NK-92 treated with Interleukin-12 subunit alpha and Interleukin-12 subunit beta, amount 100 ng/mL, for 24 hours (cell line): Measurements from ENCODE around the gene SPRED3.
"Not testable (repeated sequence)": the region's sequence is repeated elsewhere in the genome, so short reads cannot be mapped to it uniquely, and the experiment has no call there.

Experiments
- DNase-seq: peaks from one replicate; lab custom pipeline; 2025; lab: John Stamatoyannopoulos, UW

SPRED3 gene

GRCh38 chr19:38420935-38421334, 32.4 kb downstream of the SPRED3 start:
- DNase-seq = no peak

GRCh38 chr19:38421856-38422255, 33.4 kb downstream of the SPRED3 start:
- DNase-seq = no peak

DNA sequence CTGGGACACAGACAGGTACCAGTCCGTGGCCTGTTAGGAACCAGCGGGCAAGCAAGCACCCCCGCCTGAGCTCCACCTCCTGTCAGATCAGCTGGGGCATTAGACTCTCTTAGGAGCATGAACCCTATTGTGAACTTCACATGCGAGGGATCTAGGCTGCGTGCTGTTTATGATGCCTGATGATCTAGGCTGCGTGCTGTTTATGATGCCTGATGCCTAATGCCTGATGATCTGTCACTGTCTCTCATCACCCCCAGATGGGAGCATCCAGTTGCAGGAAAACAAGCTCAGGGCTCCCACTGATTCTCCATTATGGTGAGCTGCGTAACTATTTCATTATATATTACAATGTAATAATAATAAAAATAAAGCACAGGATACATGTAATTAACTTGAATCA, 33.9 kb downstream of the SPRED3 start:
- DNase-seq = no peak

DNA sequence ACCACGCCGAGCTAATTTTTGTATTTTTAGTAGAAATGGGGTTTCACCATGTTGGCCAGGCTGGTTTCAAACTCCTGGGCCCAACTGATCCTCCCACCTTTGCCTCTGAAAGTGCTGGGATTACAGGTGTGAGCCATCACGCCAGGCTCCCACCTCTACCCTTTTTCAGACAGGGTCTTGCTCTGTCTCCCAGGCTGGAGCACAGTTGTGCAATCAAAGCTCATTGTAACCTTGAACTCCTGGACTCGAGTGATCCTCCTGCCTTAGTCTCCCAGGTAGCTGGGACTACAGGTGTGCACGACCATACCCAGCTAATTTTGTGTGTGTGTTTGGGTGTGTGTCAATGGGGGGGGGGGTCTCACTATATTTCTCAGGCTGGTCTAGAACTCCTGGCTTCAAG, 35.8 kb downstream of the SPRED3 start:
- DNase-seq = no peak

DNA sequence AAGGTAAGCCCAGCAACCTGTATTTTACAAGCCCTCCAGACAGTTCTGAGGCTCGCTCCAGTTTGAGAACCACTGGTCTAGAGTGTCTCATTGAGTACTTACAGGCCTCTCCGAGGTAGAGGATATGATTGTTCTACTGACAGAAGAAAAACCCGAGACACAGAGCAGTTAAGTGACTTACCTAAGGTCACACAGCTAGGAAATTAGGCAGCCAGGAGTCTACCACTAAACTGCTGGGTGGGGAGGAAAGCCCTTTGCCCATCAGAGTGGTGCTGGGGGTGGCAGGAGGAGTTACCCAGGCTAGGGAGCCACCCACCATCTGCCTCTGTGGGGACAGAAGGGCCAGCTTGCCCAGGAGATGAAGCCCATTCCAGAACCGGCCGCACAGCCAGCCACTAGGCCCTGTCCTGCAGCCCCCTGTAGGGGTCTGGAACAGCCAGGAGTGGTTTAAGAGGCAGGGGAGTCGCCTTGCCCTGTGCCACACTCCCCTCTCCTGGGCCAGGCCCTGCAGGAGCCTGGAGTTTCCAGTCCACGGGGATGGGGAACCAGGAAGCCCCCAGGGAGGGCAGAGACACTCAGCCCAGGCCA, 36.8 kb downstream of the SPRED3 start:
- DNase-seq = no peak

DNA sequence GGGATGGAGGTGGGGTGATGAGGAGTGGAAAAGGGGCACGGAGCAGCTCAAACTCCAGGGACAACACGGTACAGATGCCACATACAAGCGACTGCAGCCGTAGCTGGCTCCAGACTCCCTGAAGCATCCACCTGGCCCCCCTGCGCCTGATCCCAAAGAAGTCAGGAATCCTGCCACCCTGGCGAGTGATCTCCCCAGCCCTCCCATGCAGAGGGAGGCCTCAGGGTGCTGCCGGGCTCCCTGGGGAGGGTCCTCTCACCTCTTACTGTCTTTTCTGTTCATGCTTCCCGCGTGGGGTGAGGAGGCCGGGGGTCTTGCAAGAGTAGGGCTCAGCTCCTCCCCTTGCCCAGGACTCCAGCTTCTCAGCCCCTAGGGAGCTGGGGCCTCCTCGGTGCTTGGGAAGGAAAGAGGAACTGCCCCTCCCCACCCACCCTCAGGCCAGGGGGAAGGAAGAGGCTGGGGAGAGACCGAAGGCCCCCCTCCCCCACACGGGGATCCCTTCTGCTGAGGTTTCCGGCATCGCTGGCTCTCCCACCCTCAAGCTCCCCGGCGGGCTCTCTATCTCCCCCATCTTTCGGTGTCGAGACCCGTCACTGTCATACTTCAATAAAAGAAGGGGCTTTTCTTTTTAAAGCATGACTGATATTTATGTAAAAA, 37.4 kb downstream of the SPRED3 start, which contains the start of gene RASGRP4:
RASGRP4 (minus strand) TSS at position 410 of the 657 bp plus-strand sequence; CDS start at position 282, 128 bp downstream.
- no peak for DNase-seq

DNA sequence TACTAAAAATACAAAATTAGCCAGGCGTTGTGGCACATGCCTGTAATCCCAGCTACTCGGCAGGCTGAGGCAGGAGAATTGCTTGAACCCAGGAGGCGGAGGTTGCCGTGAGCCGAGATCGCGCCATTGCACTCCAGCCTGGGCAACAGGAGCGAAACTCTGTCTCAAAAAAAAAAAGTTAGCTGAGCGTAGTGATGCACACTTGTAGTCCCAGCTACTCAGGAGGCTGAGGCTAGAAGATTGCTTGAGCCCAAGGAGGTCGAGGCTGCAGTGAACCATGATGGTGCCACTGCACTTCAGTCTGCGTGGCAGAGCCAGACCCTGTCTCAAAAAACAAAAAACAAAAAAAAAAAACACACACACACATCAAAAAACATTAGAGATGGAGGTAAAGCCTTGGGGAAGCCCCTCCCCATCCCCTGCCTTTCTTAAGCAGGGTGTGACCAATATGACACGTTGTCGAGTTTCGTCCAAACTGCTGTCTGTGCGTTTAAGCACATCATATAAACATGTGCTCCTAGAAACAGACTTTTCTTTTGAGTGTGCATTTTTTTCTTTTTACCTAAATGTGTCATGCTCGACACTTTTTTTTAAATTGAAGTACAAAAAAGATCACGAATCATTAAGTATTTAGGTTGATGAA, 38.7 kb downstream of the SPRED3 start:
- not testable (repeated sequence) for DNase-seq

GRCh38 chr19:38429055-38429810, 40.7 kb downstream of the SPRED3 start:
- DNase-seq = no peak

- DNase-seq = no peak
Measured at GRCh38 chr19:38429811-38430156, 41.3 kb downstream of the SPRED3 start.

GRCh38 chr19:38430931-38431330, 42.4 kb downstream of the SPRED3 start:
- DNase-seq = no peak

DNA sequence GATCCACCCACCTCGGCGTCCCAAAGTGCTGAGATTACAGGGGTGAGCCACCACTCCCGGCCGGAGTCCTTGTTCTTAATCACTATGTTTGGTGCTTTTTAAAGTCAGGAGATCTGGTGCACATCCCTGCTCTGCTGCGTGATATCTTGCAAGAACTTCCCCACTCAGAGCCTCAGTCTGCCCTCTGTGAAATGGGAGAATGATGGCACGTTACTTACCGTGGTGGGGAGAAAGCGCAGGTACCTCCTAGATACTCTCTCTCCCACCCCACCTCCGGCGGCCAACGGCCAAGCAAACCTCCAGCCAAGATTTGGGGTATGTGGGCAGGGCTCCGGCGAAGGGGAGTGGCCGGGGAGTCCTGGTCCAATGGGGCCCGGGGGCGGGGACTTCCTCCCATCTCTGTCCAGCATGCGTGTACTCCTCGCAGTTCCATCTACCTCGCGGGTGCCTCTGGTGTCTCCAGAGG, 44.8 kb downstream of the SPRED3 start, which contains the start of gene RYR1:
RYR1 (plus strand) TSS at position 424 of the 466 bp plus-strand sequence. CDS start 139 bp downstream, outside the sequence.
- no peak for DNase-seq

GRCh38 chr19:38434549-38435051, 46.1 kb downstream of the SPRED3 start:
- DNase-seq = no peak

GRCh38 chr19:38437295-38437694, 48.8 kb downstream of the SPRED3 start:
- no peak for DNase-seq

- no peak for DNase-seq
Measured at GRCh38 chr19:38437917-38438316, 49.4 kb downstream of the SPRED3 start.

DNA sequence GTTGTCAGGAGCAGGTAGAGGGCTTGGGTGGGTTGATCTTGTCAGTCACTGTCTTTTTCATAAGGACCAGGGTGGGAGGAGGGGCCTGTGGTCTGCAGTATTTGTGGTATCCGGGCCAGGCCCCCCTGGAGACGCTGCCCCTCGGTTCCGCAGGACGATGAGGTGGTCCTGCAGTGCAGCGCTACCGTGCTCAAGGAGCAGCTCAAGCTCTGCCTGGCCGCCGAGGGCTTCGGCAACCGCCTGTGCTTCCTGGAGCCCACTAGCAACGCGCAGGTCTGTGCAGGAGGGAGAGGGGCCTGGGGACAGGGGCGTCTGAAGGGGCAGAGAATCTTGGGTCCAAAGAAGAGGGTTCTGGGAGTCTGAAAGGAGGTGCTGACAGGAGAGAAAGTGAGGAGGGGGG, 52.1 kb downstream of the SPRED3 start:
- no peak for DNase-seq

DNA sequence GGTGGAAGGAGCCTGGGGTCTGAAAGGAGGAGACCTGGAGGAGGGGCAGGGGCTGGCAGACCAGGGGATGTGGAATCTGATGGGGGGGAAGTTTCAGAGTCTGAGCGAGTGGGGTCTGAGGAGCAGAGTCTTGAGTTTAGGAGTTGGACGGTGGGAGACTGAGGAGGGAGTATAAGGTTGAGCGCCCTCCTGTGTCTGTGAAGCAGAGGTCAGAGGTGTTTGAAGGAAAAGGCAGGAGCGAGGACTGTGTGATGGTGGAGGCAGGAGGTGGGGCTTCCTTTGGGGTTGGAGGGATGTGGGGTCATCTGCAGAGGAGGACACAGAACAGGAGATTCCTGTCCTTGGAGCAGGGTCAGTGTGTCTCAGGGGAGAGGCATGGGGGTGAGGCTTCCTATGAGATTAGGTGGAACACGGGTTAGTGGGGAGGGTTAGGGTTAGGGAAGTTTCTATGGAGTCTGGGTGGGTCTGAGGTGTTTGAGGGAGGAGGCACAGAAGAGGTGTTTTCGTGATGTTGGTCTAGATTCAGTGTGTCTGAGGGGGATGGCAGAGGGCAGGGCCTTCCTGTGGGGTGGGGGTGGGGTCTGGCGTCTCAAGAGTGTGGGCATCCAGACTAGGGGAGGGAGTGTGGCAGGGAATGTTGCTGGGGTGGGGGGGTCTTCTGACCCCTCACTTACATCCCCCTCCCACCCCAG, 53.3 kb downstream of the SPRED3 start:
- DNase-seq = no peak

DNA sequence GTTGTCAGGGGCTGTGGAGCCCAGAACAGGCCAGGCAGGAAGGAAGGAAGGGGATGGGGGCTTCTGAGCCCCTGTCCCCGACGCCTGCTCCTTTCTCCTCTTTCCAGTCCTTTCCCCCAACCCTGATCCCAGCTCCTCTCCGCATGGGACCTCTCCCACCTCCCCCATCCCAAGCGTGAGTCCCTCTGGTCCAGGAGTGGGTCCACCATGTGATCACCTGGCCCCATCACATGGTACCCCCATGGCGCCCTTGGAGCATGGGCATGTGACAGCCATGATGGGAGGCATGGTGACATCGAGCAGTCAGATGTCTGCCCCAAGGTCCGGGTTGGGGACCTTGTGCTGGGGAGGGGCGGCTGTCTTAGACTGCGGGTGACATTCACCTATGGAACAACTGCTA, 54.2 kb downstream of the SPRED3 start:
- DNase-seq = no peak

DNA sequence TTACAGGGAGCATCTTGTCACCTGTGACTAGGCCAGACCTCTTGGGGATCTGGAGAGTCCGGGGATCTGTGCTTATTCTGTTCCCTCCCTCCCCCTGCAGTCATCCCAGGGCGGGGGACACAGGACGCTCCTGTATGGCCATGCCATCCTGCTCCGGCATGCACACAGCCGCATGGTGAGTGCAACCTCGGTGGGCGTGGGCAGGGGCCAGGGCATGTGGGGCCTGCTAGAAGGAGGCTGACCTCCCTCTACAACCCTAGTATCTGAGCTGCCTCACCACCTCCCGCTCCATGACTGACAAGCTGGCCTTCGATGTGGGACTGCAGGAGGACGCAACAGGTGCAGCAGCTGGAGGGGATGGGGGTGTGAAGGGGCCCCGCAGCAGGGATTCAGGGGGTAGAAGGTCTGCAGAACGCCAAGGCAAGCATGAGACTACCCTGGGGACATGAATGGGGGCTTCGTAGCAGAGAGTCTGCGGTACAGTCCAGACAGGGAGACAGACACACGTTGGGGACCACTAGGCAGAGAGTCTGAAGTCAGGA, 55.0 kb downstream of the SPRED3 start:
- no peak for DNase-seq

- DNase-seq = no peak
Measured at GRCh38 chr19:38444026-38444425, 55.5 kb downstream of the SPRED3 start.

GRCh38 chr19:38445362-38445761, 56.9 kb downstream of the SPRED3 start:
- DNase-seq = no peak

DNA sequence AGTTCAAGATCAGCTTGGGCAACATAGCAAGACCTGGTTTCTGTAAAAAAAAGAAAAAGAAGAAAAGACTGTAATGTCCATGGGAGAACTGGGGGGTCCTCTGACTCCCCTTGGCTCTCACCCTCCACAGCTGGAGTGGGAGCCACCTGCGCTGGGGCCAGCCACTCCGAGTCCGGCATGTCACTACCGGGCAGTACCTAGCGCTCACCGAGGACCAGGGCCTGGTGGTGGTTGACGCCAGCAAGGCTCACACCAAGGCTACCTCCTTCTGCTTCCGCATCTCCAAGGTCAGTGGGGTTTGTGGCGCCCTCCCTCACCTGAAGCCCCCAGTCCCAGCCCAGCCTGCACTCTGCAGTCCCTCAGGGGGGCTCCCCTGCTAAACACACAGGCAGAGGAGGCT, 59.7 kb downstream of the SPRED3 start:
- DNase-seq = no peak
